ENCODE measurements around the gene RRAGD.
A peak's percentile ranks its signal among the peaks of the same experiment; 100 is the strongest.

RRAGD gene

DNA sequence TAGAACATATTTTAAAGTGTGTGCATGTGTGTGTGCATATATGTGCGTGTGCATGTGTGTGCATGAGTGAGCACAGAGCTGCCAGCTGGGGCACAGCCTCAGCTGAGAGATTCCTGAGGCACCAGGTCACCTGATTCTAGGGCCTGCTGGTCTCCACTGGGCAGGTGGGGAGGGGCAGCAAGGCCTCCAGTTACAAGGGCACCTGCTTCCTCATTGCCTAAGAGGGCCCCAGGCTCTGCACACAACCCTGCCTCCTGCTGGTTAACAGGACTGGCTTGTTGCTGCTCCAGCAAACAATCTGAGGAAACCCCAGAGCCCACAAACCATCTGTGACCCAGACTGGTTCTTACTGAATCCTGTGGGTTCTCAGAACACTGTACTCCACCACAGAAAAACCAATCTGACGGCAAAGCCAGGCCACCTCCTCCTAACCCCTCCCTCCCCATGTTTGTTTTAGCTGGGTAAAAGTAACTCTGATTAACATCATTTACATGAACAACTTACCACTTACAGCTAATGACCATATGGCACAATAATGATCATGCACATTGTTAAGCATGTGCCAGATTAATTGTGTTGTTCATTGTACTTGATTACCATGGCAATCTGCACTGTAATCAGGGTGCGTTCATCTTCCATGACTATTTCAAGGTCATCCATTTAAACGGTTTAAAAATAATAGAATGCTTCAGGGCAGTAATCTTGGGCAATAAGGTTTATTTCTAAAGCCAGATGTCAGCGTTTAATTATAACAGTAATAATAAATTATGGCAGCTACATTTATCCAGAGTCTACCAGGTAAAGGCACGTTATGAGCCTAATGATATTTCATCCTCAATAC is 36.4 kb downstream of the RRAGD start:
- DNase-seq = no peak

DNA sequence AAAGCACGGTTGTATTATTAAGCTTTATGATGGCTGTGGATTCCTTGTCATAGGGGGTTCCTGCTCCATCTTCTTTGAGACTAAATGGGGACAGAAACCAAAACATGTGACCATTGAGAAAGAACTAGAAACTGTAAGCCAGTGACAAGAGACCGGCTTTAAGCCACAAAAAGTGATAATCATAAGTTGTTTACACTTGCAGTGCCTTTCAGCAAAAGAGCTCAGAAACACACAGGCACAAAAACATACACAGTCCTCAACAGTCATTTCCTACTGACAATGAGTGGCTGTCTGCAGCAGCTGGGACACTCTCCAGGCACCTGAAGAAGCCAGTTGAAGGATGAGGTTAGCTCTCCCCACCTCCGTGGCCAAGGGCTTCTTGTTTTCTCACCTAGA is 39.6 kb downstream of the RRAGD start:
- no peak for DNase-seq

DNA sequence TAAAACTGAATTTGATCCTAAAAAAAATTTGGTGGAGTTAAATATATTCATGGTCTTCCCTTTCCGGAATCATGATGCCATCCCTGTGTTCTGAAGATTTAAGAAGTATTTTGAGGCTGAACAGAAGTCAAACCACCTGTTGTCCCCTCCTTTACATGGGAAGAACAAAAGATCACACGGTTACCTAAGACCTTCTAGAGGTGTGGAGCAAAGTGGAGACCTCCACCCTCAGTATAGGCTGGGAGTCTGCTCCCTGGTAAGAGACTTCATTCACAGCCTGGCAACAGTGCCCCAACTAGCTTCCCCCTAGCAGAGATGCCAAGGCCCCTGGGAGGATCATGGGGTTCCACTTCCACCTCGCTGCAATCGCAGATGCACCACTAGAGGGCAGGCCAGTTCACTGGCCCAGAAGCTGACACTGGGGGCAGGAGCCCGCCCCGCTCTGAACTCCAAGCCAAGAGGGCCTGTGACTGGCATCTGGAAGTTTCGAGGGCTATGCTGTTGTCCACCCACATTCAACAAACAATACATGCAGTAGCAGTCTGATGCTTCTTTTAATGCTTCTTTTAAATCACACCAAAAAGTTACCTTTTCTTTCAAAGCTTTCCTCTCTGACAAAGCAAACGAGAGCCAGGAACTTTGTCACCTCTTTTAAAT is 40.1 kb downstream of the RRAGD start:
- DNase-seq = peak; percentile 56

DNA sequence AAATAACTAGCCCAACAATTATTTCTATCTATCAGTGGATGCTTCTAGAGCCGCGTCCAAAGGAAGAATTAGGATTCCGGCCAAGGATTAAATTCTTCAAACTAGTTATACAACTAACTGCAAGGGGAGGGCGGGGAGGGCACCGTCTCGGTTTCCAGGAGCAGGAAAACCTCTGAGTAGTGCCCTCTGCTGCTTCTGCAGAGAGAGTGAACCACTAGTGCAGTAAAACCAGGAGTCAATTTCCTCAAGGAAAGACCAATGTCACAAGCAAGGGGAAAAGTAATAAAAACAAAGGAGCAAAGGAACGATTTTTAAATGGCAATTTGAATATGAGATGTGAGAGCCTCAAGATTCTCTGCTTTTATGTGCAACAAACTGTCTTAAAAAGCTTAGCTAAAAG is 43.1 kb downstream of the RRAGD start:
- DNase-seq = peak; percentile 53

DNA sequence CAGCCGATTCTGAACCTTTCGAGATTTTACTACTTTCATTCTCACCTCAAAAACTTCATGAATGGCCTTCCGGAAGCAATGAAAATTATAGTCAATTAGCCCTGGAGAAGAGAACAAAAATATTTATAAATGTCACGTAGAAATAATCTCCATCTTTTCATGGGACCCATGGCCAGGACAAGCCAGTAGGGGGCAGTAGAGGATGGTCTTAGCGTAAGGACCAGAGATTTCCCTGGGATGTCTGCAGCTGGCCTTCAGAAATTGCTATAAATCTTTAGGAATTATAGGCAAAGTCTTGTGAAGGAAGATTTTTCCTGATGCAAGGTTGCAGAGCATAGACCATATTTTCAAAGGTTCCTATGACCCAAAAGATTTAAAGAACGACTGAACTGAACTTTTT is 44.0 kb downstream of the RRAGD start:
- DNase-seq = peak; percentile 55

GRCh38 chr6:89364586-89364985 is 47.5 kb downstream of the RRAGD start:
- no peak for DNase-seq

- DNase-seq = no peak
Observed at GRCh38 chr6:89361171-89361570, 50.9 kb downstream of the RRAGD start.

GRCh38 chr6:89360415-89360999 is 51.6 kb downstream of the RRAGD start:
- DNase-seq = peak; percentile 81

GRCh38 chr6:89359561-89359960 is 52.5 kb downstream of the RRAGD start:
- no peak for DNase-seq

GRCh38 chr6:89357390-89357789 is 54.7 kb downstream of the RRAGD start:
- DNase-seq = no peak

- no peak for DNase-seq
Observed at GRCh38 chr6:89356642-89357170, 55.4 kb downstream of the RRAGD start.

DNA sequence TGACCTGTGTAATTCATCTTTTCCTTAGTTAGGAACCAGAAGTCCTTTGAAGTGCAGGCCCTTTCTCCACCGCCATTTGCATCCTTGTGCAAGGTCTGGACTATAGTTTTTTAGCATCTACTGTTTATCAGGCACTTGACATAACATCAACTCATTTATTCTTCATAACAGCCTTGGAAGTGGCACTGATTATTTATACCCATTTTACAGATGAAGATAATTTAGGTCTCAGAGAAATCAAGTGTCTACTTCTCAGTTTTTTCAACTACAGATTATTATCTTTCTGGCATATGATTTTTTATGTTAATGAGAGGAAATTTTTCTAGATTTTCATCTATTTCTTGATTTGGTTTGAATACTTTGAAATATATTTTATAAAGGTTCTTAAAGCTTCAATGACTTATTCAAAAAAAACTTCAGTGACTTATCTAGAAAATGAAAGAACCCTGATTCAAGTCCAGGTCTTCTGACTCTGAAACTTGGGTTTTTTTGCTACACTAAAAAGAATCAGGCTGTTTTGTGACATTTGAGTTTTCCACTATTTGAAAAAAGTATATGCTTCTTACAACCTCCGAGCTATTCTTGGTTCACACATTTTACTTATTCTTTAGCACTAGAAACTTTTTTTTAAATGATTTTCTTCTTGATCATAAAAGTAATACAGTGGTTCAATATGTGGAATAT is 56.4 kb downstream of the RRAGD start:
- no peak for DNase-seq

- DNase-seq = no peak
Observed at GRCh38 chr6:89353702-89354392, 58.2 kb downstream of the RRAGD start.

DNA sequence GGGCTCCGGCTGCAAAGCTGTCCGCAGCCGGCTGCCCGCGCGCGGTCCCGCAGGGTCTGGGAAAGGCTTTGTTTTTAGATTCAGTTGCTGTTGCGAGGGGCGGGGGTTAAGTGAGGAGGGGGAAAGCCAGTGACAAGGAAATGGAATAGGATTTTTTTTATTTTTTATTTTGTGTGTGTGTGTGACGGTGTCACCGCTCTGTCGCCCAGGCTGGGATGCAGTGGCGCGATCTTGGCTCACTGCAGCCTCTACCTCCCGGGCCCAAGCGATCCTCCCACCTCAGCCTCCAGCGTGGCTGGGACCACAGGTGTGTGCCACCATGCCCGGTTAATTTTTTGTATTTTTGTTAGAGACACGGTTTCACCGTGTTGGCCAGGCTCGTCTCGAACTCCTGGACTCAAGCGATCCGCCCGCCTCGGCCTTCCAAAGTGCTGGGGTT is 58.9 kb downstream of the RRAGD start:
- DNase-seq = no peak

- peak; percentile 97 for DNase-seq
Observed at GRCh38 chr6:89352278-89353117, 59.6 kb downstream of the RRAGD start, which contains the start of gene UBE2J1. UBE2J1 (minus strand) TSS chr6:89352722; CDS start chr6:89352569, 153 bp downstream.

DNA sequence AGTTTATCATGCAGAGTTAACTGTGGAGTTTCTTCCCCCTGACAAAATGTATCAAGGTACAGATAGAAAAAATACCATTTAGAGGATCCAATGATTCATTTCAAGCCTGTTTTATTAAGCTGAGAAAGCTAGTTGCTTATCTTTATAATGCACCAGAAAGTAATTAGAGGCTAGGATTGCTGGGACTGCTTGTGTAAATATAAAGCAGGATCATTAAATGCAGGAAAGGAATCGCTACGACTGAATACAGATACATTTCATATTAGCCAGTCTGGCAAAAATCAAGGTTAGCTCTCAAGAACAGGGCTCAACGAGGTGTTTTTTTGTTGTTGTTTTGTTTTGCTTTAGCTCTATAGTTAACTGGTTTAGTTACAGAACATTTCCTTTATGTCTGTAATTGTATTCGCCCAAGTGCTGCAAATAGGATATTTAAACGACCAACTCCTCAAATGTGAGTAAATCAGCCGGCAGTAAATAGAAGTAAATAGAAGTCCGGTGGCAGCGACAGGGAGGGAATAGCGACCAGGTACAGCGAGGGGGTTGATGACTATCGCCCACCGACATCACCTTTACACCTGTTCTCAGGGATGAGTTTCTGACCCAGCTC is 60.3 kb downstream of the RRAGD start:
- no peak for DNase-seq

DNA sequence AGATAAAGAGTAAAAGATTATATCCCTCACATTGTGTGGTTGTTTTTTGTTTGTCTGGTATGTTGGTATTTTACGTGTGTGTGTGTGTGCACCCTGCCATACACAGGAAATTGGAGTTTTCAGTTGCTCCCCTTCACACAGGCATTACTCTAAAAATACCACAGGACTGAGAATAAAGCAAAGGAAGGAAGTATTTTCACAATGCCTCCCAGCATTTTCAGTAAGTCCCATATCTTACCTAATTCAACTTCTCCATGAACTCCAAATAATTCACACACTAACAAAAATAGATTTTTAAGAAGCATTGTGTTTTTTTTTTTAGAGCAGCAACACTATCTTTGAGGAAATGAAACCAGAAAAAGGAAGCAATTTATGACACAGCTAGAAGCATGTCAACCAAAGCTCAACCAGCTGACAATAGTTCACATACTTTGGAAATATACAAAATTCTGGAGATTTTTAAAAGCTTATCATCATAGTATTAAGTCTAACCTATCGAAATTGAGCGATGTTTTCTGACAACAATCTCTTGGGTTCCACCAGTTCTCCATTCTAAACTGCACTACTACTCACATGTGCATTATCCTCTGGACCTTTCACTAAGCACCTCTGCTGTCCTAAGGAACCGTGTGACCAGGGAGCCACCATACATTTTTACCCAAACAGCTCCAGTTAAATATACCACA is 61.6 kb downstream of the RRAGD start:
- peak; percentile 12 for DNase-seq

GRCh38 chr6:89348372-89348771 is 63.7 kb downstream of the RRAGD start:
- no peak for DNase-seq

GRCh38 chr6:89347825-89348224 is 64.2 kb downstream of the RRAGD start:
- peak; percentile 18 for DNase-seq

DNA sequence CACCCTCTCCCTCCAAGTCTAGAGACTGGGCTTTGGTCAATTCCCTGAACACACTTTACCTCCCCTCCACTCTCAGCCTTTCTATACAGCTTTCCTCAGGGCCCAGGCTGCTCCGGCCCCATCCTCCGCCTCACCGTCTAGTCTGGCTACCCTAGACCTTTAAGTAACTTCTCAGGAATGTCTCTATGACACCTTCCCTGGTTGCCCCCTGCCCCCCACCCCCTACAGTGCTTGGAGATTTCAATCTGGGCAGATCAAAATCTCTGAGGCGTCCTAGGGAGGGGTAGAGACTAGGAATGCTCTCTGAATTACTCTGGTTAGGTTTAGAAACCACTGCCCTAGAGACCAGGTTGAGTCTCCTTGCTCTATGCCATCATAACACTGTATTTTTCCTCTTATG is 65.6 kb downstream of the RRAGD start:
- DNase-seq = peak; percentile 18
